ENCODE measurements around the gene PUSL1.

The PUSL1 gene

GRCh38 chr1:1294250-1294890, 14.0 kb upstream of the PUSL1 start:
- no peak for DNase-seq (ENCODE audit: low read depth, low spot score)

GRCh38 chr1:1295154-1295923, 13.1 kb upstream of the PUSL1 start:
- no peak for DNase-seq (ENCODE audit: low read depth, low spot score)

DNA sequence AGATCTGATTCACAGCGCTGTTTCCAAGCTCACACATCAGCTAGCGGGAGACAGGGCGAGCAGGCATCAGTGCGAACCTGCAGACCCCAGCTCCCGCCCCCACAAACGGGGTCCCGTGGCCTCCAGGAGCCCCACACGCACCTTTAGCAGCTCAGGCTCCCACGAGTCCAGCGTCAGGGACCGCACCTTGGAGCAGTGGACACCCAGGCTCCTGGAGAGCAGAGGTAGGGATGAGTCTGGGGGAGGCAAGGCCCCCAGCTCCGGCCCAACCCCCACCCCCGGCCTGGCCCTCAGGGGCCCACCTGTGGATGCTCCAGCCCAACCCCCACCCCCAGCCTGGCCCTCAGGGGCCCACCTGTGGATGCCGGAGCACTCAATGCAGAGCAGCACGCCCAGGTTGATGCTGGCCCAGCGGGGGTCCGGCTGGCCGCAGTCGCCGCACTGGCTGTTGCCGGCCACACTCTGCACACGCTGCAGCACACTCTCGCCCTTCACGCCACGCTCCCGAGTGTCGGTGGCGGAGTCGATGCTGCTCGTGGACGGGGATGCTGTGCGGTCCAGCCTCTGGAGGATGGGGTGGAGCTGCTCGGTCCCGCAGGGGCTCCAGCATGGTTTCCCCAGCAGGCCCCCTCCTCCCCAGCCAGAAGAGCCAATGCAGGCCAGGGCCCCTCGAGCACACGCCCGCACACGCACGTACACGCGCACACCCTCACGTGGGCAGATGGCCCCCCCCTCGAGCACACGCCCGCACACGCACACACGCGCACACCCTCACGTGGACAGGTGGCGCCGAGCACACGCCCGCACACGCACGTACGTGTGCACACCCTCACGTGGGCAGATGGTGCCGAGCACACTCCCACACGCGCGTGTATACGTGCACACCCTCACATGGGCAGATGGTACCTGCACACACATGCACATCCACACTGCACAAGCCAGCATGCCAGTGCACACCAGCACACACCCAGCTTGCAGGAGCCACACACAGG, 12.0 kb upstream of the PUSL1 start:
- DNase-seq (ENCODE audit: low read depth, low spot score), result no peak

DNA sequence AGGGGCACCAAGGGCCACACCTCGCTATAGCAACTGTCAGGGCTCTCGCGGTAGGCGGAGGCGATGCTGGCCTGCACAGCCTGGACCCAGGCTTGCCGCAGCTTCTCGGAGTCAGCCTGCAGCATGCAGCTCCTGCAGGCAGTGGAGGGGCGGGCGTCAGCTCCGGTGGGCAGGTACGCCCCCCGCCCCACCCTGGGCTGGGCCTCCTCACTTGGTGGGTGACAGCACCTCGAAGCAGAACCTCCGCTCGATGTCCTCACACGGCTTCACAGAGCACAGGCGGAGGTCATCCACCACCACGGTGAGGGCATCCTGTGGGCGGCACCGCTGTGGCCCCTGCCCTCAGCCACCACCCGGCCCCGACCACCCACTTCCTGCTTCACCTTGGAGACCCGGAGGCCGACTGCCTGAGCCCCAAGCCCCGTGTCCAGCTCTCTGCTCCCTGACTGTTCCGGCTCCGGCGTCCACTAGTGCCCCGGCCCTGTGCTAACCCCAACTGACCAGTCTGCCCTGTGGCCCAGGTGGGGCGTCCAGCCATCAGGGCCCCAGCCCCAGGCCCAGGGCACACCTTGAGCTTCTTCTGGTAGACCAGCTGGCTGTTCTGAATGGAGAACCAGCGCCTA, 10.5 kb upstream of the PUSL1 start:
- no peak for DNase-seq (ENCODE audit: low read depth, low spot score)

DNA sequence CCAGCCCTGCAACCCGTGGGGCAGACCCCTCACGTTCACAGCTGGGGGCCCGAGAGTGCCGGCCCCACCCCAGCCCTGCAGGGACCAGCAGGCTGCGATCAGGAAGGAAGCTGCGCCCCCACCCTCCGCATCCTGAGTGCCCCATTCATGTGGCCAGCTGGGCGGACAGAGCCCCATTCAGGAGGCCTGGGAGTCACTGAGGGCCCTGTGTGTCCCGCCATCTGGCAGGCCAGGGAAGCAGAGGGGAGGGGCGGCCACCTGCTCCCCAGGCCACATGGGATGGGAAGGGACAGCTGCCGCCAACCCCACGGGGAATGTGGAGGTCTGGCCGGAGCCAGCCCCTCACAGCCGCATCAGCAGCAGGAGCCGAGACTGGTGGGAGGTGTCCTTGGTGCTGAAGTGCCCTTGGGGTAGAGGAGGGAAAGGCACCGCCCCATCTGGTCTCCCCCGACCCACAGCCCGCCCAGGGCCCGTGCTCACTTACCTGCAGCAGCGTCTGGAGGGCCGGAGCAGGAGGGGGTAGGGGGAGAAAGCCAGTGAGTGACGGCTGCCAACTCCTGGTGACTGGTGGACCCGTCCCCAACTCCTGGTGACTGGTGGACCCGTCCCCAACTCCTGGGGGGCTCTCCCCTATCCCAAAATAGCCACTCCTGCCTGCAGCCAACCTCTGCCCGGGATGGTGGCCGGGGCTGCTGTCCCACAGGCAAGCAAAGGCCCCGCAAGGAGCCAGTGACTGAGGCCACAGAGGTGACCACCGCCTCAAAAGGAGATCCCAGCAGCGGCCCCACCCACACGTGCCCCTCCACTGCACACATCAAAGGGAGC, 9.3 kb upstream of the PUSL1 start:
- DNase-seq (ENCODE audit: low read depth, low spot score), result no peak

GRCh38 chr1:1299686-1300351, 8.6 kb upstream of the PUSL1 start:
- DNase-seq (ENCODE audit: low read depth, low spot score), result no peak

DNA sequence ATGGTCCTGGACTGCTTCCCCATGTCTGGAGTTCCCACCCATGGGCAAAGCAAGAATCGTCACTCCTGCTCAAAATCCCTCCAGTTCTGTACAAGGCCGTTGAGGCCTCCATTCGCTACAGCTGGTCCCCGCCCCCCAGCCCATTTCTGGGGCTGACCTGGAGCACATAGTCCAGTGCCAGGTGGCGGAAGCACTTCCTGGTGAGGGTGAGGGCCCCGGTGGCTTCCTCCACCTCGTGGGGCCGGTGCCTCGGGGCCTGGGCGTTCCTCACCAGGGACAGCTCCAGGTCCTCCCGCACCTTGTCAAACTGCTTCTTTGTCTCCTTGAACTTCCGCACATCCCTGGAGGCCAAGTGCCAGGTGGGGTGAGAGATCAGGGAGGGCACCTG, 8.1 kb upstream of the PUSL1 start:
- DNase-seq (ENCODE audit: low read depth, low spot score), result no peak

GRCh38 chr1:1302006-1302430, 6.4 kb upstream of the PUSL1 start:
- no peak for DNase-seq (ENCODE audit: low read depth, low spot score)

DNA sequence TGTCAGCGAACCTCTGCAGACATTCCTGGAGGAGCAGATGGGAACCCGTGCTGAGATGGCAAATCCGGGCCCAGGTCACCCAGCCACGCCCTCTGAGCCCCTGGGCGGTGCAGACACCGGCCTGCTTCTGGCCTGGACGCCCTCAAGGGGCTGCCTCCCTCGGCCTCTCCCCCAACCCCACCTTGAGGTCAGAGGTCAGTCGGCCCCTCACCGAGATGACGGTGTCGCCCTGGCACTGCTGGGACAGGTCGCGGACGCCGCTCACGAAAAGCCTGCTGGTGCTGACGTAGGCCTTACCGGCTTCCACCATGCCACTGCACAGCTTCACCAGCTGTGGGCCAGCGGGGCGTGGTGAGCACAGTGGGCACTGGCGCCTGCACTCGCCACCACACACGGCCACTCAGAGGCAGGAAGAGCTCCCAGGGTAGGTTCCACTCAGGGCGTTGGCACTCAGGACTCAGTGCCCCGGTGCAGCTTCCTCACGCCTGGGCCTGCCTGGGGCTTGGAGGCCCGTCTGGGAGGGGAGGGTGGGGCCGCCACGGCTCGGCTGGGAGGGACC, 5.4 kb upstream of the PUSL1 start:
- DNase-seq (ENCODE audit: low read depth, low spot score), result no peak

- DNase-seq (ENCODE audit: low read depth, low spot score), result no peak
Measured at GRCh38 chr1:1303736-1304135, 4.7 kb upstream of the PUSL1 start.

DNA sequence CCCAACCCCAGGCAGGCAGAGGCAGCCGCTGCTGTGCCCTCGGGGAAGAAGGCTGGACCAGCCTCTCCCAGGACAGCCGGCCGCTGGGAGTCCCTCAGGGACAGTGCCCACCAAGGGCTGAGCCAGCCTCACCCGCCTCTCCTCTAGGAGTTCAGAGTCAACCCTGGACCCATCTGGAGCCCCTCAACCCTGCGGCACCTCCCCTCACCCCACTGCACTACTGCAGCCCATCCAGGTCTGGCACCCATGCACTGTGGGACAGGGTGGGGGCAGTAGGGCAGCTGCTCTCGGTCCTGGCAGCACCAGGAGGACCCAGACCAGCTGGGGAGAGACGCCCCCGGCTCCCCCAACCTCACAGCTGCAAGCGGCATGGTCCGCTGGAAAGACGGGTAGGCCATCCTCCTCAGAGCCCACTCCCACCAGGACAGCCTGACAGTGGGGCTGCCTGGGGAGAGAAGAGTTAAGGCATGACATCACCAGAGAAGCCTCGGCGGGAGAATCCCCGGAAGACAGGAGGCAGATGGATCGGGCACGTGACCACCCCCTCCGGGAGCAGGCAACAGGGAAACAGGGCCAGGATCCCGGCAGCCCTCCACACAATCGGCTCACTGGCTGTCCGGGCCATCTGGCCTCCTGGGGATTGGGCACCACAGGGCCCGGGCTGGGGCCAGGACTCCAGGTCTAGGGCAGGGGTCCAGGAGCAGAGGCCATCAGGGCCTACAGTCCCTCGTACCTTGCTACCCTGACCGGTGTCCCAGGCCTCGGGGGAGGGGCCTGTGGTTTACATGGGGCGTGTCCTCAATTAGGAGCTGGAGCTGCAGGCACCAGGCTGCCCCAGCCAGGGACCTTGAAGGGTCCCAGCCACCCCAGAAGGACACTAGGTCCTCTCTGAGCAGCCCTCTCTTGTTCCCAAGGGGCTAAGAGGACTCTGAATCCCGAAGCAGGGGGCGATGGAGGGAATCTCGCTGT, 3.8 kb upstream of the PUSL1 start:
- no peak for DNase-seq (ENCODE audit: low read depth, low spot score)

- DNase-seq (ENCODE audit: low read depth, low spot score), result peak; percentile 42
Measured at GRCh38 chr1:1305300-1306069, 2.9 kb upstream of the PUSL1 start.

DNA sequence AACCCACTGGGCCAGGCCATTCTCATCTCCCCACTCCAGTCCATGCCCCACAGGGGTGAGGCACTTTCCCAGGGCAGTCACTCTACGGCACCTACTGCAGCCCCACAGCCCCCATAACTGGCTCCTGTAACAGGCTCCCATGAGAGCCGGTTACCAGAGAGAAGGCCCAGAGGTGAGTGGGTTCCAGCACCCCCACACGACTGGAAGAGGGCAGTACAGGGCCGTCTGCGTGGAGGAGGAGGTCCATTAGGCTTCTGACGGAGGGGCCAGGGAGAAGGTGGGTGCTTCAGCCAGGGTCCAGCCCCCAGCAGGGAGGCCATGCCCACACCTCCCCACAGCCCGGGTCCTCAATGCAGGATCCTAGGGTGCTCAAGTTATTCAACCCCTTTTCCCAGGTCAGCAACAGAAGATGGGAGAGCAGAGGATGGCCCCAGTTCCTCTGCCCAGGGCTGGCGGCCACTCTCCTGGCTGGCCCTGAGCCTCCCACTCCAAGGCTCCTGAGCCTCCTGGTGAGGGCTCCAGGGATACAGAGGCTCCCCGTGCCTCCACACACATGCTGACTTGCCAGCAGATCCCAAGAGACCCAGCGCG, 2.2 kb upstream of the PUSL1 start:
- DNase-seq (ENCODE audit: low read depth, low spot score), result no peak

GRCh38 chr1:1306661-1307260, 1.6 kb upstream of the PUSL1 start:
- DNase-seq (ENCODE audit: low read depth, low spot score), result no peak

DNA sequence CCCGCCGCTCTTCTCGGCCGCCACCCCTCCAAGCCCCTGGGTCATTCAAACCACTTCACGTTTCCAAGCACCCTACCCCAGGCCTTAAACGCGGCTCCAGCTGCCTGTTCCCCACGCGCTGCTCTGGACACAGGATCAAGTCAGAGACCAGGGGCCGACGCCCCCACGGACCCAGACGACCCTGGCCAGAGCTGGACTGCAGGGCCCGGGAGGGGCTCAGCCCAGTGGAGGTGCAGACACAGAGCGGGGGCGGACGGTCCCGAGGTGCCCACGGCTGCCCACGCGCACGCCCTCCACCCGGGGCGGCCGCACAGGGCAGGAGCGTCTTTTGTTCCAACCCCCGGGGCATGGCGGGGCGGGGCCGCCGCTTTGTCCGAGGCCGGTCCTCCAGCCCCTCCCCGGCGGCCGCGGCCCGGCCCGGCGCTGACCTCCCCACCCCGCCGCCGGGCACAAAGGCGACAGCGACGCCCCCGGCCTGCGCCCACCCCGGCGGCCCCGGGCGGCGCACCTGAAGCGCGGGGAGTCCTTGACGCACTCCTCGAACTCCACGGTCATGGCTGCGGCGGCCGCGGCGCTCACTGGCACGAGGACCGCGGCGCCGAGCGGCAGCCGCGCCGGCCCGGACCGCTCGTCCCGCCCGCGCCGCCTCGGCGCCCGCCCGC, 1.0 kb upstream of the PUSL1 start:
- DNase-seq (ENCODE audit: low read depth, low spot score), result no peak

DNA sequence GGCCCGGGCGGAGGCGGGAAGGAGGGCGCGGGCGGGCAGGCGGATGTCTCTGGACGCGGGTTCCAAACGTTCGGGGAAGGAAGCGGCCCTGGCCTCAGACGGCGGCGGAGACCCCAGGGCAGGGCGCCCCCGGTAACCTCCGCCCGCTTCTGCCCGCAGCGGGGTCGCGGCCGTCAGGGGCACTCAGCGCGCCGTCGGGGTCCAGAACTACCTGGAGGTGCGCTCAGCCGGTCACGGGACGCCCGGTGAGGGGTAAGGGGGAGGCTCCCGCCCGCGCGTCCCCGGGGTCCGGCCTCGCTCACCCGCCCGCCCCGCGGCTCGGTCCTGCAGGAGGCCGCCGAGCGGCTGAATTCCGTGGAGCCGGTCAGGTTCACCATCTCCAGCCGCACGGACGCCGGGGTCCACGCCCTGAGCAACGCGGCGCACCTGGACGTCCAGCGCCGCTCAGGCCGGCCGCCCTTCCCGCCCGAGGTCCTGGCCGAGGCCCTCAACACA, 406 bp downstream of the PUSL1 start:
- no peak for DNase-seq (ENCODE audit: low read depth, low spot score)

All from activated CD4-positive, CD25-positive, alpha-beta regulatory T cell treated with anti-CD3 and anti-CD28 coated beads, Interleukin-2, amount 50 U/mL, for 16 hours (primary cell).